Activated B cell treated with CpG ODN at 0.5 μM for 24 hours (primary cell): ENCODE data around the gene STC2. TPM values are rescaled to one million over a fixed set of nuclear protein-coding genes. Genes with fewer than 3 reads are reported as not detected.

ENCODE experiments used
- ATAC-seq: fragments of 200-7000 bp; cut with Tn5 transposase; one replicate; pipeline ENCODE4 v1.10.0; 2021; ENCODE audit warnings: low read depth, mild to moderate bottlenecking, moderate library complexity
- CTCF ChIA-PET: fragments of 350-600 bp; sonication (Branson Sonifier 250); formaldehyde crosslinking; loops from one replicate; lab custom pipeline; 2021; ENCODE audit warnings: antibody characterized with exemption; lab: Charles Lee
- POLR2A ChIA-PET: fragments of 350-600 bp; sonication (Branson Sonifier 250); formaldehyde crosslinking; loops from one replicate; lab custom pipeline; 2021; ENCODE audit warnings: antibody characterized with exemption; lab: Charles Lee
- DNase-seq: peaks from one replicate; pipeline ENCODE4 v3.0.0; 2022
- H3K27ac Mint-ChIP-seq: one replicate; pipeline ENCODE4 v1.8.0; 2020; ENCODE audit warnings: mixed read lengths
- H3K27me3 Mint-ChIP-seq: one replicate; pipeline ENCODE4 v1.8.0; 2021; ENCODE audit warnings: mixed read lengths
- H3K36me3 Mint-ChIP-seq: one replicate; pipeline ENCODE4 v1.8.0; 2021; ENCODE audit warnings: low read depth, mixed read lengths
- H3K4me1 Mint-ChIP-seq: one replicate; pipeline ENCODE4 v1.8.0; 2021; ENCODE audit warnings: mixed read lengths
- H3K4me3 Mint-ChIP-seq: one replicate; pipeline ENCODE4 v1.8.0; 2020; ENCODE audit warnings: mild to moderate bottlenecking, mixed read lengths
- H3K9me3 Mint-ChIP-seq: one replicate; pipeline ENCODE4 v1.8.0; 2020; ENCODE audit warnings: mixed read lengths
- CTCF ChIP-seq: fragments of 200-600 bp; IDR thresholded peaks from one replicate; pipeline ENCODE4 v1.8.0; 2022; ENCODE audit warnings: antibody characterized with exemption, mild to moderate bottlenecking
- intact Hi-C: fragments of 100-400 bp; cut with micrococcal nuclease; formaldehyde crosslinking; loops from one replicate; pipeline ENCODE4 v1.15.1; 2024
- total RNA-seq: library from RNA; stranded (reverse); gene quantifications from 2 replicates; pipeline ENCODE4 v1.2.3, GENCODE V29; 2022

STC2 gene
- total RNA-seq, 1 donor from 2014 or later = 0.29 TPM

DNA sequence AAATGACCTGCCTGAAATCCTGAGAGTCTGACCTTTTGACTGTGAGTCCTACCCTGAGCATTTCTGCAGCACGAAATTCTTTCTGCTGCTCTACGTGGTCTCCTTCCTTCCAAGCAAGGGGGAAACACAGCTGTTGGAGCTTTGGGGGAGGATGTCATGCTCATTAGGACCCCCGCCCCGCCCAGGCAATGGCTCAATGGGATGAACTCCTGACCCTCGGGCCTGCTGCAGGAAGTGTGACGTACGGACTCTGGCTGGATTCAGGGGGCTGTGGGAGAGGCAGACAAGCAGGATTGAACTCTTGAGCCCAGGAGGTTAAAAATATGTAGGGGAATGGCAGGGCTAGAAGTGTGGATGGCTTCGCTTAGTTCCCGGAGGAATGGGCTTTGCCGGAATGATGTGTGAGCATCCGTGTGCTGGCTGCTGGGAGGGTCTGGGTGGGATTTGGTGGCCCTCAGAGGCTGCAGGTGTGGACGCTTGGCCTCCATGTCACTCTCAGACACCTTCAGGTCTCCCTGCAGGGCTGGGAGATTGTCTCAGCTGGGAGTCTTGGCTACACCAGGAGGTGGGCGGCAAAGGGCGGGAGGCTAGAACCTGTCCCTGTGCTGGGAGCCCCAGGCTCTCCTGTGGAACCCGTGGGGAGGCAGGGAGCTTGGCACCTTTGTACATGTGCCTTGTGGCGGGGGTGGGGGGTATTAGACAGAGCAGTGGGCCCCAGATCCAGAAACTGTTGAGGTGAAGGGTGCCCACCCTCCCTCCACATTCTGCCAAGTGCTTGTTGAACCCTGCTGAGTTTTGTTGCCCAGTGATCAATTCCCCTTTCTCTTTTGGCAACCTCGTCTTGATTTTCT is 26.3 kb downstream of the STC2 start:
- DNase-seq (no peak), ATAC-seq (no peak)
- no peaks in the 10 kb centered on the region for H3K4me1 Mint-ChIP-seq
- H3K27me3 Mint-ChIP-seq = peaks cover 22% of the 10 kb centered on the region
- H3K27ac Mint-ChIP-seq = no peak overlapping the region
- H3K9me3 Mint-ChIP-seq = no peaks in the 10 kb centered on the region
- intact Hi-C loops = no loop called here
- H3K36me3 Mint-ChIP-seq = no peaks in the 10 kb centered on the region
- CTCF ChIA-PET = no interaction called here
- no peak overlapping the region for H3K4me3 Mint-ChIP-seq
- TF ChIP-seq CTCF = no peak
- POLR2A ChIA-PET = no interaction called here

GRCh38 chr5:173300389-173301047 is 27.7 kb downstream of the STC2 start:
- ATAC-seq = no peak
- ChIA-PET POLR2A (no interaction called here), CTCF (no interaction called here)
- H3K9me3 Mint-ChIP-seq = no peaks in the 10 kb centered on the region
- no peaks in the 10 kb centered on the region for H3K4me1 Mint-ChIP-seq
- no peak overlapping the region for H3K4me3 Mint-ChIP-seq
- no peak overlapping the region for H3K27ac Mint-ChIP-seq
- H3K36me3 Mint-ChIP-seq = no peaks in the 10 kb centered on the region
- no peak for TF ChIP-seq CTCF
- DNase-seq = no peak
- intact Hi-C loops = no loop called here
- H3K27me3 Mint-ChIP-seq = peaks cover 13% of the 10 kb centered on the region

GRCh38 chr5:173299820-173300219 is 28.4 kb downstream of the STC2 start:
- H3K27ac Mint-ChIP-seq = no peak overlapping the region
- DNase-seq = no peak
- no peak overlapping the region for H3K4me3 Mint-ChIP-seq
- no peaks in the 10 kb centered on the region for H3K36me3 Mint-ChIP-seq
- H3K27me3 Mint-ChIP-seq = peaks cover 16% of the 10 kb centered on the region
- ChIA-PET CTCF (no interaction called here), POLR2A (no interaction called here)
- intact Hi-C loops = no loop called here
- H3K4me1 Mint-ChIP-seq = no peaks in the 10 kb centered on the region
- no peak for ATAC-seq
- no peak for TF ChIP-seq CTCF
- no peaks in the 10 kb centered on the region for H3K9me3 Mint-ChIP-seq

- Mint-ChIP-seq H3K4me3 (no peak overlapping the region), H3K27me3 (peaks cover 25% of the 10 kb centered on the region), H3K27ac (no peak overlapping the region), H3K36me3 (no peaks in the 10 kb centered on the region), H3K4me1 (peaks cover 11% of the 10 kb centered on the region), H3K9me3 (no peaks in the 10 kb centered on the region)
- DNase-seq = no peak
- intact Hi-C loops = no loop called here
- no peak for TF ChIP-seq CTCF
- ChIA-PET CTCF (no interaction called here), POLR2A (no interaction called here)
- no peak for ATAC-seq
Measured at GRCh38 chr5:173298213-173298926, 29.8 kb downstream of the STC2 start.

GRCh38 chr5:173297813-173298212 is 30.4 kb downstream of the STC2 start:
- intact Hi-C loops = no loop called here
- CTCF ChIA-PET = no interaction called here
- H3K4me3 Mint-ChIP-seq = no peak overlapping the region

More at GRCh38 chr5:173297813-173298212, 30.4 kb downstream of the STC2 start:
- Mint-ChIP-seq H3K36me3 (no peaks in the 10 kb centered on the region), H3K9me3 (no peaks in the 10 kb centered on the region), H3K27ac (no peak overlapping the region), H3K4me1 (peaks cover 11% of the 10 kb centered on the region), H3K27me3 (peaks cover 19% of the 10 kb centered on the region)
- ATAC-seq (no peak), DNase-seq (no peak)
- POLR2A ChIA-PET = no interaction called here
- no peak for TF ChIP-seq CTCF
